Measurements from ENCODE around the gene MYRIP.

DNA sequence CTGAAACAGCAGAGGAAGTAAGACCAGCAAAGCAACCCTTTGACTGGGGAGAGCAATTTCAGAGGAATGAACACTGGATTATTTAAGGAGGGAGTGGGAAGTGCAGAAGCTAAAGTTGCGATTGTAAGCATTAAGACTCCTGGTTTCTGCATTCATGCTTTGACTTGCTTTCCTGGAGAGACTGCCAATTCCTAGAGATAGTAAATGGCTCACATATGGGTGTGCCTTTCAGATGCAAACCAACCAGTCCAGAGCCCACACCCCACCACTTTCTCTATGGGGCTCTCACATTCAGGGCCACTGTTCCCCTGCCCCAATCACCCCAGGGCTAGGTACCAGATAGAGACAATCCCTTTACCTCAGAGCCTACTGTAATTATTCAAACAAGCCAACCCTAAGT, 299.2 kb downstream of the MYRIP start:
- TF ChIP-seq, protein P1, sequence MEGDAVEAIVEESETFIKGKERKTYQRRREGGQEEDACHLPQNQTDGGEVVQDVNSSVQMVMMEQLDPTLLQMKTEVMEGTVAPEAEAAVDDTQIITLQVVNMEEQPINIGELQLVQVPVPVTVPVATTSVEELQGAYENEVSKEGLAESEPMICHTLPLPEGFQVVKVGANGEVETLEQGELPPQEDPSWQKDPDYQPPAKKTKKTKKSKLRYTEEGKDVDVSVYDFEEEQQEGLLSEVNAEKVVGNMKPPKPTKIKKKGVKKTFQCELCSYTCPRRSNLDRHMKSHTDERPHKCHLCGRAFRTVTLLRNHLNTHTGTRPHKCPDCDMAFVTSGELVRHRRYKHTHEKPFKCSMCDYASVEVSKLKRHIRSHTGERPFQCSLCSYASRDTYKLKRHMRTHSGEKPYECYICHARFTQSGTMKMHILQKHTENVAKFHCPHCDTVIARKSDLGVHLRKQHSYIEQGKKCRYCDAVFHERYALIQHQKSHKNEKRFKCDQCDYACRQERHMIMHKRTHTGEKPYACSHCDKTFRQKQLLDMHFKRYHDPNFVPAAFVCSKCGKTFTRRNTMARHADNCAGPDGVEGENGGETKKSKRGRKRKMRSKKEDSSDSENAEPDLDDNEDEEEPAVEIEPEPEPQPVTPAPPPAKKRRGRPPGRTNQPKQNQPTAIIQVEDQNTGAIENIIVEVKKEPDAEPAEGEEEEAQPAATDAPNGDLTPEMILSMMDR (IDR thresholded peaks at IDR 0.05), result no peak
- no peak for TF ChIP-seq POLR2A (IDR thresholded peaks at IDR 0.05)
